C4-2B (cell line): Measurements from ENCODE around the gene KCNS1.
"Not testable (repeated sequence)": the region's sequence is repeated elsewhere in the genome, so short reads cannot be mapped to it uniquely, and the experiment has no call there.

Source experiments
- ZFX ChIP-seq: fragments of 450-650 bp; IDR thresholded peaks from 2 replicates; pipeline ENCODE4 v1.6.1; 2017
- TF ChIP-seq, protein P1 (sequence below): fragments of 450-650 bp; conservative IDR thresholded peaks from 2 replicates; pipeline ENCODE4 v1.5.1; 2017; ENCODE audit warnings: mild to moderate bottlenecking

DNA sequence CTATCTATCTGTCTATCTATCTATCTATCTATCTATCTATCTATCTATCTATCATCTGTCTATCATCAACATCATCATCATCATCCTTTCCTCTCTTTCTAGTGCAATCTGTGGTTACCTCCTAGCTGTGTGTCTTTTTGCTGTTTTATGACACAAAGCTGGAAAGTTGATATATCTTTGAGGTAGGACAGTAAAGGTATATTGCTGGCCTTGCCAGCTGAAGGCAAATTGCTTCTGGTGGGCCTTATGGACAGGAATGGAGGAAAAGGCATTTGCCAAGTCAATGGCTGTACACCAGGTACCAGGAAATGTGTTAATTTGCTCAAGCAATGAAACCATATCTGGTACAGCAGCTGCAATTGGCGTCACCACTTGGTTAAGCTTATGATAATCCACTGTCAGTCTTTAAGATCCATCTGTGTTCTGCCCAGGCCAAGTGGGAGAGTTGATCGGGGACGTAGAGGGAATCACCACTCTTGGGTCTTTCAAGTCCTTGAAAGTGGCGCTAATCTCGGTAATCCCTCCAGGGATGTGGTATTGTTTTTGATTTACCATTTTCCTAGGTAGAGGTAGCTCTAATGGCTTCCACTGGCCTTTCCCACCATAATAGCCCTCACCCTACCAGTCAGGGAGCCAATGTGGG is 38.9 kb upstream of the KCNS1 start:
- TF ChIP-seq, protein P1, sequence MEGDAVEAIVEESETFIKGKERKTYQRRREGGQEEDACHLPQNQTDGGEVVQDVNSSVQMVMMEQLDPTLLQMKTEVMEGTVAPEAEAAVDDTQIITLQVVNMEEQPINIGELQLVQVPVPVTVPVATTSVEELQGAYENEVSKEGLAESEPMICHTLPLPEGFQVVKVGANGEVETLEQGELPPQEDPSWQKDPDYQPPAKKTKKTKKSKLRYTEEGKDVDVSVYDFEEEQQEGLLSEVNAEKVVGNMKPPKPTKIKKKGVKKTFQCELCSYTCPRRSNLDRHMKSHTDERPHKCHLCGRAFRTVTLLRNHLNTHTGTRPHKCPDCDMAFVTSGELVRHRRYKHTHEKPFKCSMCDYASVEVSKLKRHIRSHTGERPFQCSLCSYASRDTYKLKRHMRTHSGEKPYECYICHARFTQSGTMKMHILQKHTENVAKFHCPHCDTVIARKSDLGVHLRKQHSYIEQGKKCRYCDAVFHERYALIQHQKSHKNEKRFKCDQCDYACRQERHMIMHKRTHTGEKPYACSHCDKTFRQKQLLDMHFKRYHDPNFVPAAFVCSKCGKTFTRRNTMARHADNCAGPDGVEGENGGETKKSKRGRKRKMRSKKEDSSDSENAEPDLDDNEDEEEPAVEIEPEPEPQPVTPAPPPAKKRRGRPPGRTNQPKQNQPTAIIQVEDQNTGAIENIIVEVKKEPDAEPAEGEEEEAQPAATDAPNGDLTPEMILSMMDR, result not testable (repeated sequence)
- not testable (repeated sequence) for TF ChIP-seq ZFX
